WTC11 (cell line): ENCODE data around the gene PKP1. TPM values are rescaled to one million over a fixed set of nuclear protein-coding genes. Genes with fewer than 3 reads are reported as not detected.

Experiments
- ATAC-seq: fragments of 200-7000 bp; cut with Tn5 transposase; 2 replicates; pipeline ENCODE4 v1.10.0; 2021; ENCODE audit warnings: mild to moderate bottlenecking, moderate library complexity
- CTCF ChIA-PET: fragments of 300-600 bp; sonication (Branson Sonifier 250); formaldehyde crosslinking; loops from one replicate; lab custom pipeline; 2021; ENCODE audit warnings: antibody characterized with exemption; lab: Charles Lee
- POLR2A ChIA-PET: fragments of 350-600 bp; sonication (Branson Sonifier 250); formaldehyde crosslinking; loops from one replicate; lab custom pipeline; 2021; ENCODE audit warnings: antibody characterized with exemption; lab: Charles Lee
- DNase-seq: peaks from one replicate; pipeline ENCODE4 v3.0.0; 2021; ENCODE audit warnings: low spot score
- H3K27ac Mint-ChIP-seq: 2 replicates; pipeline ENCODE4 v1.8.0; 2021; ENCODE audit warnings: mixed read lengths
- H3K27me3 Mint-ChIP-seq: 2 replicates; pipeline ENCODE4 v1.8.0; 2021; ENCODE audit warnings: low read depth, mild to moderate bottlenecking, moderate library complexity, mixed read lengths
- H3K36me3 Mint-ChIP-seq: 2 replicates; pipeline ENCODE4 v1.8.0; 2021; ENCODE audit warnings: mixed read lengths
- H3K4me1 Mint-ChIP-seq: 2 replicates; pipeline ENCODE4 v1.8.0; 2022; ENCODE audit warnings: mixed read lengths
- H3K4me3 Mint-ChIP-seq: 2 replicates; pipeline ENCODE4 v1.8.0; 2021; ENCODE audit warnings: mild to moderate bottlenecking, moderate library complexity, mixed read lengths
- H3K9me3 Mint-ChIP-seq: 2 replicates; pipeline ENCODE4 v1.8.0; 2021; ENCODE audit warnings: mixed read lengths
- ELF4 ChIP-seq: sonication (generic); formaldehyde crosslinking; IDR thresholded peaks from 2 replicates; pipeline ENCODE4 v1.8.1; 2022; ENCODE audit warnings: low read depth, mild to moderate bottlenecking, moderate library complexity, missing genetic modification reagents
- EMX1 ChIP-seq: fragments of 250-450 bp; sonication (Bioruptor Pico); IDR thresholded peaks from 2 replicates; pipeline ENCODE4 v1.8.0; 2021; ENCODE audit warnings: mild to moderate bottlenecking
- ETV6 ChIP-seq: sonication (generic); formaldehyde crosslinking; IDR thresholded peaks from 2 replicates; pipeline ENCODE4 v1.8.1; 2022; ENCODE audit warnings: mild to moderate bottlenecking, missing genetic modification reagents
- FOXP1 ChIP-seq: sonication (generic); formaldehyde crosslinking; IDR thresholded peaks from 2 replicates; pipeline ENCODE4 v1.8.0; 2022; ENCODE audit warnings: missing genetic modification reagents, mild to moderate bottlenecking, moderate library complexity, borderline replicate concordance
- GABPB1 ChIP-seq: sonication (generic); formaldehyde crosslinking; IDR thresholded peaks from 2 replicates; pipeline ENCODE4 v1.8.1; 2023; ENCODE audit warnings: mild to moderate bottlenecking, missing genetic modification reagents
- GTF2I ChIP-seq: fragments of 250-450 bp; sonication (Bioruptor Pico); conservative IDR thresholded peaks from 2 replicates; pipeline ENCODE4 v1.4.0; 2021; ENCODE audit warnings: mild to moderate bottlenecking
- NR1H2 ChIP-seq: sonication (generic); formaldehyde crosslinking; IDR thresholded peaks from 2 replicates; pipeline ENCODE4 v1.9.0; 2021; ENCODE audit warnings: mild to moderate bottlenecking, moderate library complexity, missing genetic modification reagents
- NR3C1 ChIP-seq: sonication (generic); formaldehyde crosslinking; conservative IDR thresholded peaks from 2 replicates; pipeline ENCODE4 v1.8.1; 2023; ENCODE audit warnings: low read depth, mild to moderate bottlenecking, missing genetic modification reagents
- SMAD3 ChIP-seq: sonication (generic); formaldehyde crosslinking; IDR thresholded peaks from 2 replicates; pipeline ENCODE4 v1.8.0; 2022; ENCODE audit warnings: missing genetic modification reagents, mild to moderate bottlenecking, borderline replicate concordance
- TCF7 ChIP-seq: sonication (generic); formaldehyde crosslinking; IDR thresholded peaks from 2 replicates; pipeline ENCODE4 v1.8.0; 2022; ENCODE audit warnings: mild to moderate bottlenecking, low read depth, missing genetic modification reagents, moderate library complexity
- TEAD1 ChIP-seq: sonication (generic); formaldehyde crosslinking; IDR thresholded peaks from 2 replicates; pipeline ENCODE4 v1.8.0; 2022; ENCODE audit warnings: mild to moderate bottlenecking, missing genetic modification reagents
- ZBTB21 ChIP-seq: sonication (generic); formaldehyde crosslinking; IDR thresholded peaks from 2 replicates; pipeline ENCODE4 v1.8.1; 2023; ENCODE audit warnings: mild to moderate bottlenecking, missing genetic modification reagents, borderline replicate concordance
- ZNF219 ChIP-seq: sonication (generic); formaldehyde crosslinking; IDR thresholded peaks from 2 replicates; pipeline ENCODE4 v1.8.0; 2023; ENCODE audit warnings: missing genetic modification reagents, mild to moderate bottlenecking, borderline replicate concordance
- ZNF232 ChIP-seq: sonication (generic); formaldehyde crosslinking; IDR thresholded peaks from 2 replicates; pipeline ENCODE4 v1.8.0; 2022; ENCODE audit warnings: mild to moderate bottlenecking, missing genetic modification reagents
- total RNA-seq: library from RNA; stranded (reverse); gene quantifications from 3 replicates; pipeline ENCODE4 v1.2.3, GENCODE V29; 2021
- TF ChIP-seq, protein P1 (sequence below): sonication (generic); formaldehyde crosslinking; IDR thresholded peaks from 2 replicates; pipeline ENCODE4 v1.8.1; 2023; ENCODE audit warnings: mild to moderate bottlenecking, moderate library complexity, missing genetic modification reagents
- TF ChIP-seq, protein P2 (sequence below): fragments of 250-450 bp; sonication (Bioruptor Pico); IDR thresholded peaks from 2 replicates; pipeline ENCODE4 v2.1.2; 2022; ENCODE audit warnings: mild to moderate bottlenecking, moderate library complexity
- TF ChIP-seq, protein P3 (sequence below): sonication (generic); formaldehyde crosslinking; IDR thresholded peaks from 2 replicates; pipeline ENCODE4 v1.8.0; 2023; ENCODE audit warnings: missing genetic modification reagents, mild to moderate bottlenecking, borderline replicate concordance
- TF ChIP-seq, protein P4 (sequence below): sonication (generic); formaldehyde crosslinking; IDR thresholded peaks from 2 replicates; pipeline ENCODE4 v1.8.0; 2022; ENCODE audit warnings: mild to moderate bottlenecking, missing genetic modification reagents
- TF ChIP-seq, protein P5 (sequence below): sonication (generic); formaldehyde crosslinking; IDR thresholded peaks from 2 replicates; pipeline ENCODE4 v1.8.1; 2023; ENCODE audit warnings: mild to moderate bottlenecking, missing genetic modification reagents
- TF ChIP-seq, protein P6 (sequence below): sonication (generic); formaldehyde crosslinking; IDR thresholded peaks from 2 replicates; pipeline ENCODE4 v1.8.1; 2022; ENCODE audit warnings: low read depth, missing genetic modification reagents, borderline replicate concordance
- TF ChIP-seq, protein P7 (sequence below): sonication (generic); formaldehyde crosslinking; IDR thresholded peaks from 2 replicates; pipeline ENCODE4 v1.8.0; 2022; ENCODE audit warnings: mild to moderate bottlenecking, missing genetic modification reagents

PKP1 gene
- total RNA-seq, 1 experiment from 2014 or later, result 0.24 TPM

DNA sequence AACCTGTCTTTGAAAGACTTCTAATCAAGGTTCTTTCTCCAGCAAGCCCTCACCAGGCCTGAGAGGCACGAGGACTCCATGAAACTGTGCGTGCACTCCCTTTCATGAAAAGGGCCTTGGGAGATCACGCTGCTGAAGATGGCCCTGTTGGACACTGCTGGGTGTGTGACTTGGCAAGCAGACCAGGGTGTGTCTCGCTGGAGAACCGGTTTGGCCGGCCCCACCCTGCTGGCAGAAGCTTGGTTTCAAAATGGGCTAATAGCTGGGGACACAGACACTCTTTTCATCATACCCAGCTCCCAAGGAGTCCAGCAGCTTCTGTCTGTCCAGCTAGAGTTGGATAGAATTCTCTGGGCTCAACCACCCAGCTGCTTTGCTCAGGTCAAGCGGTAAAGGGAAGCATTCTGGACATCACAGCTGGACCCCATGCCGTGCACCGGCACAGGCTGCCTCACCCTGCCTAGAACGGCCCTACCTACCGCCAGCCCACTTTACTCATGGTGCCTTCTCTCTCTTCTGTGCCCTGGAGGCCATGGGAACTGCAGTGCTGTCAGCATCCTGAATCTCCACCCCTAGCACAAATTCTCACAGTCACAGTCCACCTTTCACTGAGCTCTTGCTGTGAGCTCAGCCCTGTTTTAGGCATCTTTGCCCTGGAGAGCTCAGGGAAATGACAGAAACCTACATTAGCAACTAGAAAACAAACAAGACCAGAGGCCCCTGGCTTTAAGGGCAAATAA is 24.6 kb downstream of the PKP1 start (continued):
- TF ChIP-seq, protein P1, sequence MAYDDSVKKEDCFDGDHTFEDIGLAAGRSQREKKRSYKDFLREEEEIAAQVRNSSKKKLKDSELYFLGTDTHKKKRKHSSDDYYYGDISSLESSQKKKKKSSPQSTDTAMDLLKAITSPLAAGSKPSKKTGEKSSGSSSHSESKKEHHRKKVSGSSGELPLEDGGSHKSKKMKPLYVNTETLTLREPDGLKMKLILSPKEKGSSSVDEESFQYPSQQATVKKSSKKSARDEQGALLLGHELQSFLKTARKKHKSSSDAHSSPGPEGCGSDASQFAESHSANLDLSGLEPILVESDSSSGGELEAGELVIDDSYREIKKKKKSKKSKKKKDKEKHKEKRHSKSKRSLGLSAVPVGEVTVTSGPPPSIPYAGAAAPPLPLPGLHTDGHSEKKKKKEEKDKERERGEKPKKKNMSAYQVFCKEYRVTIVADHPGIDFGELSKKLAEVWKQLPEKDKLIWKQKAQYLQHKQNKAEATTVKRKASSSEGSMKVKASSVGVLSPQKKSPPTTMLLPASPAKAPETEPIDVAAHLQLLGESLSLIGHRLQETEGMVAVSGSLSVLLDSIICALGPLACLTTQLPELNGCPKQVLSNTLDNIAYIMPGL (CRISPR knock-in tag), result no peak
- TF ChIP-seq, protein P2, sequence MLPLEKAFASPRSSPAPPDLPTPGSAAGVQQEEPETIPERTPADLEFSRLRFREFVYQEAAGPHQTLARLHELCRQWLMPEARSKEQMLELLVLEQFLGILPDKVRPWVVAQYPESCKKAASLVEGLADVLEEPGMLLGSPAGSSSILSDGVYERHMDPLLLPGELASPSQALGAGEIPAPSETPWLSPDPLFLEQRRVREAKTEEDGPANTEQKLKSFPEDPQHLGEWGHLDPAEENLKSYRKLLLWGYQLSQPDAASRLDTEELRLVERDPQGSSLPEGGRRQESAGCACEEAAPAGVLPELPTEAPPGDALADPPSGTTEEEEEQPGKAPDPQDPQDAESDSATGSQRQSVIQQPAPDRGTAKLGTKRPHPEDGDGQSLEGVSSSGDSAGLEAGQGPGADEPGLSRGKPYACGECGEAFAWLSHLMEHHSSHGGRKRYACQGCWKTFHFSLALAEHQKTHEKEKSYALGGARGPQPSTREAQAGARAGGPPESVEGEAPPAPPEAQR (CRISPR knock-in tag), result no peak
- TF ChIP-seq ELF4 (CRISPR knock-in tag) (no peak), GABPB1 (no peak), NR3C1 (CRISPR knock-in tag) (no peak), TCF7 (CRISPR knock-in tag) (no peak), GTF2I (no peak)
- TF ChIP-seq, protein P3, sequence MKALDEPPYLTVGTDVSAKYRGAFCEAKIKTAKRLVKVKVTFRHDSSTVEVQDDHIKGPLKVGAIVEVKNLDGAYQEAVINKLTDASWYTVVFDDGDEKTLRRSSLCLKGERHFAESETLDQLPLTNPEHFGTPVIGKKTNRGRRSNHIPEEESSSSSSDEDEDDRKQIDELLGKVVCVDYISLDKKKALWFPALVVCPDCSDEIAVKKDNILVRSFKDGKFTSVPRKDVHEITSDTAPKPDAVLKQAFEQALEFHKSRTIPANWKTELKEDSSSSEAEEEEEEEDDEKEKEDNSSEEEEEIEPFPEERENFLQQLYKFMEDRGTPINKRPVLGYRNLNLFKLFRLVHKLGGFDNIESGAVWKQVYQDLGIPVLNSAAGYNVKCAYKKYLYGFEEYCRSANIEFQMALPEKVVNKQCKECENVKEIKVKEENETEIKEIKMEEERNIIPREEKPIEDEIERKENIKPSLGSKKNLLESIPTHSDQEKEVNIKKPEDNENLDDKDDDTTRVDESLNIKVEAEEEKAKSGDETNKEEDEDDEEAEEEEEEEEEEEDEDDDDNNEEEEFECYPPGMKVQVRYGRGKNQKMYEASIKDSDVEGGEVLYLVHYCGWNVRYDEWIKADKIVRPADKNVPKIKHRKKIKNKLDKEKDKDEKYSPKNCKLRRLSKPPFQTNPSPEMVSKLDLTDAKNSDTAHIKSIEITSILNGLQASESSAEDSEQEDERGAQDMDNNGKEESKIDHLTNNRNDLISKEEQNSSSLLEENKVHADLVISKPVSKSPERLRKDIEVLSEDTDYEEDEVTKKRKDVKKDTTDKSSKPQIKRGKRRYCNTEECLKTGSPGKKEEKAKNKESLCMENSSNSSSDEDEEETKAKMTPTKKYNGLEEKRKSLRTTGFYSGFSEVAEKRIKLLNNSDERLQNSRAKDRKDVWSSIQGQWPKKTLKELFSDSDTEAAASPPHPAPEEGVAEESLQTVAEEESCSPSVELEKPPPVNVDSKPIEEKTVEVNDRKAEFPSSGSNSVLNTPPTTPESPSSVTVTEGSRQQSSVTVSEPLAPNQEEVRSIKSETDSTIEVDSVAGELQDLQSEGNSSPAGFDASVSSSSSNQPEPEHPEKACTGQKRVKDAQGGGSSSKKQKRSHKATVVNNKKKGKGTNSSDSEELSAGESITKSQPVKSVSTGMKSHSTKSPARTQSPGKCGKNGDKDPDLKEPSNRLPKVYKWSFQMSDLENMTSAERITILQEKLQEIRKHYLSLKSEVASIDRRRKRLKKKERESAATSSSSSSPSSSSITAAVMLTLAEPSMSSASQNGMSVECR (CRISPR knock-in tag), result no peak
- TF ChIP-seq, protein P4, sequence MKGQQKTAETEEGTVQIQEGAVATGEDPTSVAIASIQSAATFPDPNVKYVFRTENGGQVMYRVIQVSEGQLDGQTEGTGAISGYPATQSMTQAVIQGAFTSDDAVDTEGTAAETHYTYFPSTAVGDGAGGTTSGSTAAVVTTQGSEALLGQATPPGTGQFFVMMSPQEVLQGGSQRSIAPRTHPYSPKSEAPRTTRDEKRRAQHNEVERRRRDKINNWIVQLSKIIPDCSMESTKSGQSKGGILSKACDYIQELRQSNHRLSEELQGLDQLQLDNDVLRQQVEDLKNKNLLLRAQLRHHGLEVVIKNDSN, result no peak
- TF ChIP-seq, protein P5, sequence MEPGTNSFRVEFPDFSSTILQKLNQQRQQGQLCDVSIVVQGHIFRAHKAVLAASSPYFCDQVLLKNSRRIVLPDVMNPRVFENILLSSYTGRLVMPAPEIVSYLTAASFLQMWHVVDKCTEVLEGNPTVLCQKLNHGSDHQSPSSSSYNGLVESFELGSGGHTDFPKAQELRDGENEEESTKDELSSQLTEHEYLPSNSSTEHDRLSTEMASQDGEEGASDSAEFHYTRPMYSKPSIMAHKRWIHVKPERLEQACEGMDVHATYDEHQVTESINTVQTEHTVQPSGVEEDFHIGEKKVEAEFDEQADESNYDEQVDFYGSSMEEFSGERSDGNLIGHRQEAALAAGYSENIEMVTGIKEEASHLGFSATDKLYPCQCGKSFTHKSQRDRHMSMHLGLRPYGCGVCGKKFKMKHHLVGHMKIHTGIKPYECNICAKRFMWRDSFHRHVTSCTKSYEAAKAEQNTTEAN (CRISPR knock-in tag), result no peak

DNA sequence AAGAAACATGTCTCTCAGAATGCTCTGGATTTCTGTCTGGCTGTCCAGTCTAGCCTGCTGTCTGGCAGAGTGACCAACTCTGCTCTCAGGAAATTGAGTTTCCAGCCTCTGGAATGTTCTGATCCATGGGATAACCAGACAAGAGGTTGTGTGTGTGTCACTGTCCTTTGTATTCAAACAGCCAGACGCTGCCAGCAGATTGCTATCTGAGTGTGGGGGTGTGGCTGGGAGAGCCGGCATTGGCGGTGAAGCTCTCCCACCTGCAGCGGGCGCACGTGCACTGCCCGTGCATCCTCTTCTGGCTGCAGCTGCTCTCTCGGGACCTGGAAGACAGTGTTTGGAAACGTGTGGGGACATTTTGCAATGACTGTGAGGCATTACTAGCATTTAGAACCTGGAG is 26.1 kb downstream of the PKP1 start:
- ChIA-PET POLR2A (no interaction called here), CTCF (interaction anchor here (0.7 to 4.2 kb wide), 21 partner anchors 8 to 337 kb away, joined by 3 to 55 read pairs (median 6); partner anchors contain the start of gene PHLDA3)
- DNase-seq (peak; percentile 78), ATAC-seq (peak; percentile 92)
- Mint-ChIP-seq H3K27me3 (peaks cover 32% of the 10 kb centered on the region), H3K27ac (no peak overlapping the region), H3K9me3 (peaks cover 4% of the 10 kb centered on the region; the same call in 1 of the 2 replicates), H3K4me3 (no peak overlapping the region), H3K36me3 (no peaks in the 10 kb centered on the region), H3K4me1 (peaks cover 12% of the 10 kb centered on the region)
- TF ChIP-seq GTF2I (no peak), EMX1 (CRISPR knock-in tag) (no peak), NR1H2 (CRISPR knock-in tag) (no peak), NR3C1 (CRISPR knock-in tag) (no peak), TCF7 (CRISPR knock-in tag) (peak; percentile 80; the same call in 1 of the 2 replicates), SMAD3 (CRISPR knock-in tag) (peak; percentile 81; the same call in 1 of the 2 replicates), ZBTB21 (CRISPR knock-in tag) (peak; percentile 66; the same call in 1 of the 2 replicates), TEAD1 (CRISPR knock-in tag) (peak; percentile 77), ETV6 (CRISPR knock-in tag) (peak; percentile 57; the same call in 1 of the 2 replicates), ZNF232 (CRISPR knock-in tag) (peak; percentile 65; the same call in 1 of the 2 replicates), FOXP1 (CRISPR knock-in tag) (peak; percentile 96), ZNF219 (CRISPR knock-in tag) (peak; percentile 76; the same call in 1 of the 2 replicates)
- TF ChIP-seq, protein P6, sequence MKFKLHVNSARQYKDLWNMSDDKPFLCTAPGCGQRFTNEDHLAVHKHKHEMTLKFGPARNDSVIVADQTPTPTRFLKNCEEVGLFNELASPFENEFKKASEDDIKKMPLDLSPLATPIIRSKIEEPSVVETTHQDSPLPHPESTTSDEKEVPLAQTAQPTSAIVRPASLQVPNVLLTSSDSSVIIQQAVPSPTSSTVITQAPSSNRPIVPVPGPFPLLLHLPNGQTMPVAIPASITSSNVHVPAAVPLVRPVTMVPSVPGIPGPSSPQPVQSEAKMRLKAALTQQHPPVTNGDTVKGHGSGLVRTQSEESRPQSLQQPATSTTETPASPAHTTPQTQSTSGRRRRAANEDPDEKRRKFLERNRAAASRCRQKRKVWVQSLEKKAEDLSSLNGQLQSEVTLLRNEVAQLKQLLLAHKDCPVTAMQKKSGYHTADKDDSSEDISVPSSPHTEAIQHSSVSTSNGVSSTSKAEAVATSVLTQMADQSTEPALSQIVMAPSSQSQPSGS (CRISPR knock-in tag), result peak; percentile 68; the same call in 1 of the 2 replicates
- TF ChIP-seq, protein P7, sequence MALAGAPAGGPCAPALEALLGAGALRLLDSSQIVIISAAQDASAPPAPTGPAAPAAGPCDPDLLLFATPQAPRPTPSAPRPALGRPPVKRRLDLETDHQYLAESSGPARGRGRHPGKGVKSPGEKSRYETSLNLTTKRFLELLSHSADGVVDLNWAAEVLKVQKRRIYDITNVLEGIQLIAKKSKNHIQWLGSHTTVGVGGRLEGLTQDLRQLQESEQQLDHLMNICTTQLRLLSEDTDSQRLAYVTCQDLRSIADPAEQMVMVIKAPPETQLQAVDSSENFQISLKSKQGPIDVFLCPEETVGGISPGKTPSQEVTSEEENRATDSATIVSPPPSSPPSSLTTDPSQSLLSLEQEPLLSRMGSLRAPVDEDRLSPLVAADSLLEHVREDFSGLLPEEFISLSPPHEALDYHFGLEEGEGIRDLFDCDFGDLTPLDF (CRISPR knock-in tag), result peak; percentile 57; the same call in 1 of the 2 replicates
